ENCODE results near the gene LAT. TPM values are rescaled to one million over a fixed set of nuclear protein-coding genes. Genes with fewer than 3 reads are reported as not detected.

The LAT gene
- total and polyA plus RNA-seq, 2 donors (not counting 3 experiments of a cell fraction or from before 2014, with no cell fraction given), result 4.5 to 5.9 TPM

DNA sequence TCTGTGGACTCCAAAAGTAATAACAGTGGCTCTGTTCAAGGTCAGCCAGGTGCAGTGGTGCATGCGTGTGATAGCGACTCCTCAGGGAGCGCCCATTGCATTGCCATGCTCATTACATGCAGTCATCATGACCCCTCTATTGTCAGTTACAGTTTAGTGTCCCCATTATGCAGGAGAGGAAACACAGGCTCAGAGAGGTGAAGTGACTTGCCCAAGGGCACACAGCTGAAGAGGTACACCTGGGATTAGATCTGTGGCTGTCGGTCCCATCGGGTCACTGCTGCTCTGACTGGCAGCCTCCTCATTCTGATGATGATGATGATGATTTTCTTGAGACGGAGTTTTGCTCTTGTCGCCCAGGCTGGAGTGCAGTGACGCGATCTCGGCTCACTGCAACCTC is 7.6 kb downstream of the LAT start:
- no peak overlapping the region for H3K9ac ChIP-seq (replicated peaks; ENCODE audit: extremely low read depth, insufficient read depth, low read length)
- DNase-seq (ENCODE audit: low read depth, low spot score) (no peak), FAIRE-seq (no peak)
- H4K20me1 ChIP-seq (replicated peaks; ENCODE audit: control insufficient read depth, extremely low read depth, insufficient read depth, low read length), result no peaks in the 10 kb centered on the region
- TF ChIP-seq MYC (IDR thresholded peaks at IDR 0.05; ENCODE audit: low read depth, low read length) (no peak), EZH2 (IDR thresholded peaks at IDR 0.05; ENCODE audit: borderline replicate concordance, low read depth, low read length, severe bottlenecking) (no peak), POLR2AphosphoS5 (IDR thresholded peaks at IDR 0.05; ENCODE audit: insufficient read depth, low read depth, low read length) (no peak), POLR2A (IDR thresholded peaks at IDR 0.05; ENCODE audit: low read depth, low read length) (no peak), JUN (IDR thresholded peaks at IDR 0.05; ENCODE audit: borderline replicate concordance, insufficient read depth, insufficient read length, low read depth) (no peak), GATA2 (IDR thresholded peaks at IDR 0.05; ENCODE audit: insufficient read depth, insufficient read length, low read depth, low read length) (no peak), FOS (IDR thresholded peaks at IDR 0.05; ENCODE audit: borderline replicate concordance, insufficient read depth, low read length) (no peak)
- TF ChIP-seq, protein P1, sequence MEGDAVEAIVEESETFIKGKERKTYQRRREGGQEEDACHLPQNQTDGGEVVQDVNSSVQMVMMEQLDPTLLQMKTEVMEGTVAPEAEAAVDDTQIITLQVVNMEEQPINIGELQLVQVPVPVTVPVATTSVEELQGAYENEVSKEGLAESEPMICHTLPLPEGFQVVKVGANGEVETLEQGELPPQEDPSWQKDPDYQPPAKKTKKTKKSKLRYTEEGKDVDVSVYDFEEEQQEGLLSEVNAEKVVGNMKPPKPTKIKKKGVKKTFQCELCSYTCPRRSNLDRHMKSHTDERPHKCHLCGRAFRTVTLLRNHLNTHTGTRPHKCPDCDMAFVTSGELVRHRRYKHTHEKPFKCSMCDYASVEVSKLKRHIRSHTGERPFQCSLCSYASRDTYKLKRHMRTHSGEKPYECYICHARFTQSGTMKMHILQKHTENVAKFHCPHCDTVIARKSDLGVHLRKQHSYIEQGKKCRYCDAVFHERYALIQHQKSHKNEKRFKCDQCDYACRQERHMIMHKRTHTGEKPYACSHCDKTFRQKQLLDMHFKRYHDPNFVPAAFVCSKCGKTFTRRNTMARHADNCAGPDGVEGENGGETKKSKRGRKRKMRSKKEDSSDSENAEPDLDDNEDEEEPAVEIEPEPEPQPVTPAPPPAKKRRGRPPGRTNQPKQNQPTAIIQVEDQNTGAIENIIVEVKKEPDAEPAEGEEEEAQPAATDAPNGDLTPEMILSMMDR (IDR thresholded peaks at IDR 0.05; ENCODE audit: extremely low read depth in 1 of 2, insufficient read depth in 1 of 2, low read depth in 1 of 2, low read length in 2 of 2), result no peak
- TF ChIP-seq, protein P2, sequence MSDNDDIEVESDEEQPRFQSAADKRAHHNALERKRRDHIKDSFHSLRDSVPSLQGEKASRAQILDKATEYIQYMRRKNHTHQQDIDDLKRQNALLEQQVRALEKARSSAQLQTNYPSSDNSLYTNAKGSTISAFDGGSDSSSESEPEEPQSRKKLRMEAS (IDR thresholded peaks at IDR 0.05; ENCODE audit: insufficient read depth, insufficient read length), result no peak
- dilution Hi-C loops (cut with MboI; ENCODE audit: extremely low pct_ligation_motif_present, low sequenced_read_pairs), result no loop called here
- no peaks in the 10 kb centered on the region for H3K79me2 ChIP-seq (ENCODE audit: control insufficient read depth, insufficient read depth, low read length)
- ChIA-PET CTCF (no interaction called here), POLR2A (no interaction called here)
- no peak overlapping the region for H3K27ac ChIP-seq (ENCODE audit: insufficient read depth, low read depth, low read length)
- H3K9me1 ChIP-seq (replicated peaks; ENCODE audit: control insufficient read depth, extremely low read depth, insufficient read depth, low read length), result no peaks in the 10 kb centered on the region
- no peak overlapping the region for H3K4me2 ChIP-seq (ENCODE audit: insufficient read depth, low read length)
- intact Hi-C loops (cut with micrococcal nuclease), result no loop called here
- no TSS peak for BruUV-seq (replicated peaks)
- H2AFZ ChIP-seq (ENCODE audit: low read depth, low read length), result no peak overlapping the region
- no peaks in the 10 kb centered on the region for H3K27me3 ChIP-seq (ENCODE audit: control insufficient read depth in 2 of 2, insufficient read depth in 2 of 2, low read length in 2 of 2)
- no peaks in the 10 kb centered on the region for H3K4me1 ChIP-seq (ENCODE audit: control insufficient read depth, extremely low read depth, insufficient read depth, low read length)
- no peaks in the 10 kb centered on the region for H3K36me3 ChIP-seq (ENCODE audit: control insufficient read depth in 2 of 2, extremely low read depth in 1 of 2, insufficient read depth in 2 of 2, low read length in 2 of 2)
- no peaks in the 10 kb centered on the region for H3K9me3 ChIP-seq (replicated peaks; ENCODE audit: control insufficient read depth, insufficient read depth, low read length)
- H3K4me3 ChIP-seq (replicated peaks in 1 of 3; ENCODE audit: insufficient read depth in 1 of 3, low read depth in 1 of 3, low read length in 3 of 3), result no peak overlapping the region
